SK-N-SH (cell line): ENCODE data around the gene EXOC8. TPM values are rescaled to one million over a fixed set of nuclear protein-coding genes. Genes with fewer than 3 reads are reported as not detected.

Source experiments
- CTCF ChIA-PET: fragments of 300-600, 350-600 bp; formaldehyde crosslinking; extraction: SDS; loops from one replicate; lab custom pipeline; 2021; lab: Yijun Ruan, JAX
- POLR2A ChIA-PET: fragments of 350-600 bp; sonication (Branson Sonifier 250); formaldehyde crosslinking; extraction: SDS; loops from one replicate; lab custom pipeline; 2020; ENCODE audit warnings: antibody characterized with exemption, inconsistent platforms; lab: Yijun Ruan, JAX
- DNase-seq: peaks from one replicate; pipeline ENCODE4 v3.0.0; 2012
- H2AFZ ChIP-seq: fragments of 200-600 bp; sonication (generic); 2 replicates; pipeline ENCODE4 v1.8.1; 2016; ENCODE audit warnings: antibody characterized with exemption, mild to moderate bottlenecking, low read depth
- H3F3A ChIP-seq: fragments of 200-600 bp; sonication (generic); replicated peaks from 2 replicates; pipeline ENCODE3; 2016; ENCODE audit warnings: antibody characterized with exemption, mild to moderate bottlenecking; ENCODE audit not compliant: insufficient read depth
- H3K27ac ChIP-seq, 2 experiments: fragments of 200-500 bp in 1 of 2; fragments of 200-600 bp in 1 of 2; sonication (Bioruptor generic) in 1 of 2; sonication (generic), shearing (Covaris generic) in 1 of 2; 2 replicates each; pipeline versions ENCODE4 v1.5.1 to v1.6.1; 2014 to 2016; ENCODE audit warnings: low read depth in 2 of 2, inconsistent platforms in 1 of 2, low read length in 1 of 2, mild to moderate bottlenecking in 1 of 2, mixed read lengths in 1 of 2
- H3K27me3 ChIP-seq: fragments of 200-600 bp; sonication (generic), shearing (Covaris generic); 2 replicates; pipeline ENCODE4 v1.6.1; 2016; ENCODE audit warnings: mixed run types; ENCODE audit not compliant: insufficient read depth
- H3K36me3 ChIP-seq, 2 experiments: fragments of 200-500 bp in 1 of 2; fragments of 200-600 bp in 1 of 2; sonication (Bioruptor generic) in 1 of 2; sonication (generic) in 1 of 2; replicated peaks in 1 of 2; 2 replicates each; pipeline versions ENCODE3 to v1.5.1; 2014 to 2016; ENCODE audit warnings: low read length in 1 of 2, mild to moderate bottlenecking in 1 of 2; ENCODE audit not compliant: insufficient read depth in 2 of 2, control insufficient read depth in 1 of 2
- H3K4me1 ChIP-seq, 2 experiments: fragments of 200-500 bp in 1 of 2; fragments of 200-600 bp in 1 of 2; sonication (Bioruptor generic) in 1 of 2; sonication (generic), shearing (Covaris generic) in 1 of 2; 2 replicates each; pipeline versions ENCODE4 v1.5.1 to v1.6.1; 2014 to 2016; ENCODE audit warnings: low read depth in 1 of 2, low read length in 1 of 2, mixed run types in 1 of 2; ENCODE audit not compliant: insufficient read depth in 2 of 2, control insufficient read depth in 1 of 2
- H3K4me2 ChIP-seq: fragments of 200-600 bp; sonication (generic), shearing (Covaris generic); 2 replicates; pipeline ENCODE4 v1.6.1; 2017; ENCODE audit warnings: mixed run types
- H3K4me3 ChIP-seq, 2 experiments: fragments of 200-500 bp in 1 of 2; fragments of 200-600 bp in 1 of 2; sonication (Bioruptor generic) in 1 of 2; sonication (generic), shearing (Covaris generic) in 1 of 2; 2 replicates each; pipeline versions ENCODE4 v1.5.1 to v1.8.1; 2014 to 2016; ENCODE audit warnings: low read depth in 2 of 2, inconsistent platforms in 1 of 2, low read length in 1 of 2, mild to moderate bottlenecking in 1 of 2, mixed read lengths in 1 of 2, moderate library complexity in 1 of 2
- H3K79me2 ChIP-seq: fragments of 200-600 bp; sonication (generic); 2 replicates; pipeline ENCODE4 v1.8.1; 2017; ENCODE audit warnings: mild to moderate bottlenecking; ENCODE audit not compliant: insufficient read depth
- H3K9ac ChIP-seq: fragments of 200-600 bp; sonication (generic); 2 replicates; pipeline ENCODE4 v1.6.1; 2017; ENCODE audit warnings: mixed run types
- H3K9me2 ChIP-seq: fragments of 200-600 bp; sonication (generic); 2 replicates; pipeline ENCODE4 v1.6.1; 2017; ENCODE audit warnings: mixed run types
- H3K9me3 ChIP-seq: fragments of 200-600 bp; sonication (generic); 2 replicates; pipeline ENCODE4 v1.6.1; 2017; ENCODE audit warnings: mixed run types, mild to moderate bottlenecking, moderate library complexity
- H4K20me1 ChIP-seq: fragments of 200-600 bp; sonication (generic); 2 replicates; pipeline ENCODE4 v1.6.1; 2017; ENCODE audit warnings: mild to moderate bottlenecking, mixed run types; ENCODE audit not compliant: insufficient read depth
- CHD2 ChIP-seq: fragments of 150-350 bp; IDR thresholded peaks from 2 replicates; pipeline ENCODE4 v1.6.1; 2018; ENCODE audit warnings: low read length; ENCODE audit not compliant: partially characterized antibody
- ELF1 ChIP-seq: IDR thresholded peaks from 2 replicates; pipeline ENCODE4 v1.4.0; 2012
- FOXJ3 ChIP-seq: sonication (generic); formaldehyde crosslinking; IDR thresholded peaks from 2 replicates; pipeline ENCODE4 v1.5.1; 2020; ENCODE audit warnings: mild to moderate bottlenecking, missing genetic modification reagents
- JUND ChIP-seq: IDR thresholded peaks from 2 replicates; pipeline ENCODE4 v1.4.0; 2012
- TEAD4 ChIP-seq: IDR thresholded peaks from 2 replicates; pipeline ENCODE4 v1.4.0; 2012; ENCODE audit warnings: mild to moderate bottlenecking, borderline replicate concordance; ENCODE audit not compliant: insufficient read depth
- YY1 ChIP-seq: IDR thresholded peaks from 2 replicates; pipeline ENCODE4 v1.4.0; 2012; ENCODE audit warnings: low read depth, mild to moderate bottlenecking
- WGBS: methylation state at CpG from one replicate; pipeline ENCODE4 v1.1.6; 2017; ENCODE audit warnings: low lambda C conversion rate; 5-methylcytosine and 5-hydroxymethylcytosine counted together
- polyA plus RNA-seq, 3 experiments: library from polyadenylated mRNA; depleted of rRNA; stranded (reverse); fragments of >200 nt; gene quantifications; 2 replicates each; pipeline ENCODE4 v1.2.3, GENCODE V29; 2012
- TF ChIP-seq, protein P1 (sequence below): IDR thresholded peaks from 2 replicates; pipeline ENCODE4 v1.6.1; 2012; ENCODE audit warnings: mild to moderate bottlenecking, low read depth, low read length, moderate library complexity
- TF ChIP-seq, protein P2 (sequence below): fragments of 150-350 bp; IDR thresholded peaks from 2 replicates; pipeline ENCODE4 v1.6.1; 2016; ENCODE audit warnings: mild to moderate bottlenecking, low read depth, low read length
- TF ChIP-seq, protein P3 (sequence below): IDR thresholded peaks from 2 replicates; pipeline ENCODE4 v1.4.0; 2012; ENCODE audit warnings: low read depth, borderline replicate concordance

The EXOC8 gene
- polyA plus RNA-seq, 1 of the 3 experiments (the other 2 are of a cell fraction), result 2.1 TPM

DNA sequence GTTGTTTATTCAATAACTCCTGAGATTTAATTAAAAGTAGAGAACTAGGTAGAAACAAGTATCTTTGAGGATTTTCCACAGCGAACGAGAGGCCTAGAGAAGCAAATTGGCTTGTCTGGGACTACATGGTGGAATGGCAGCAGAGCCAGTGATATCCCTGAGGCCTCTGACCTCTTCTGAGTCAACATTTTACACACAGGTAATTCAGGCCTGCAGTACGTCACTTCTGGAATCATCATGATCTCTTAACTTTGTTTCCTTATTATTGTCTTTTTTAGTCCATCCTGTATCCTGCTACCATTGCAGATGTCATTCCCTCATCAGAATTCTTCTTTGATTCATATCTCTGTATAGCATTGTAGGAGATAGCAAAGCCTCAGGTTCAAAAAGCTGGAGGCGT lies 10.3 kb upstream of the EXOC8 start:
- POLR2A ChIA-PET, result no interaction called here

More for the DNA sequence above, 10.3 kb upstream of the EXOC8 start:
- Histone ChIP-seq H3K9me3 (no peaks in the 10 kb centered on the region), H2AFZ (no peak overlapping the region), H3K27me3 (no peaks in the 10 kb centered on the region), H4K20me1 (no peaks in the 10 kb centered on the region), H3K9ac (no peak overlapping the region), H3K4me1 (no peaks in the 10 kb centered on the region), H3K4me3 (no peak overlapping the region), H3K9me2 (no peaks in the 10 kb centered on the region), H3K4me2 (no peak overlapping the region), H3K36me3 (peaks cover 48 to 56% of the 10 kb centered on the region in 2 experiments), H3K79me2 (peaks cover 29% of the 10 kb centered on the region), H3F3A (peaks cover 6% of the 10 kb centered on the region), H3K27ac (no peak overlapping the region)
- no peak for DNase-seq
- CTCF ChIA-PET, result interaction anchor here (1.5 to 2.2 kb wide), 2 partner anchors 9 to 10 kb away, joined by 5 to 12 read pairs; no protein-coding TSS in a partner anchor
- 89% methylated on average over 4 of the region's 4 CpGs for WGBS
- TF ChIP-seq ELF1 (no peak), JUND (no peak), CHD2 (no peak), FOXJ3 (CRISPR knock-in tag) (no peak), YY1 (no peak), TEAD4 (no peak)
- TF ChIP-seq, protein P1, sequence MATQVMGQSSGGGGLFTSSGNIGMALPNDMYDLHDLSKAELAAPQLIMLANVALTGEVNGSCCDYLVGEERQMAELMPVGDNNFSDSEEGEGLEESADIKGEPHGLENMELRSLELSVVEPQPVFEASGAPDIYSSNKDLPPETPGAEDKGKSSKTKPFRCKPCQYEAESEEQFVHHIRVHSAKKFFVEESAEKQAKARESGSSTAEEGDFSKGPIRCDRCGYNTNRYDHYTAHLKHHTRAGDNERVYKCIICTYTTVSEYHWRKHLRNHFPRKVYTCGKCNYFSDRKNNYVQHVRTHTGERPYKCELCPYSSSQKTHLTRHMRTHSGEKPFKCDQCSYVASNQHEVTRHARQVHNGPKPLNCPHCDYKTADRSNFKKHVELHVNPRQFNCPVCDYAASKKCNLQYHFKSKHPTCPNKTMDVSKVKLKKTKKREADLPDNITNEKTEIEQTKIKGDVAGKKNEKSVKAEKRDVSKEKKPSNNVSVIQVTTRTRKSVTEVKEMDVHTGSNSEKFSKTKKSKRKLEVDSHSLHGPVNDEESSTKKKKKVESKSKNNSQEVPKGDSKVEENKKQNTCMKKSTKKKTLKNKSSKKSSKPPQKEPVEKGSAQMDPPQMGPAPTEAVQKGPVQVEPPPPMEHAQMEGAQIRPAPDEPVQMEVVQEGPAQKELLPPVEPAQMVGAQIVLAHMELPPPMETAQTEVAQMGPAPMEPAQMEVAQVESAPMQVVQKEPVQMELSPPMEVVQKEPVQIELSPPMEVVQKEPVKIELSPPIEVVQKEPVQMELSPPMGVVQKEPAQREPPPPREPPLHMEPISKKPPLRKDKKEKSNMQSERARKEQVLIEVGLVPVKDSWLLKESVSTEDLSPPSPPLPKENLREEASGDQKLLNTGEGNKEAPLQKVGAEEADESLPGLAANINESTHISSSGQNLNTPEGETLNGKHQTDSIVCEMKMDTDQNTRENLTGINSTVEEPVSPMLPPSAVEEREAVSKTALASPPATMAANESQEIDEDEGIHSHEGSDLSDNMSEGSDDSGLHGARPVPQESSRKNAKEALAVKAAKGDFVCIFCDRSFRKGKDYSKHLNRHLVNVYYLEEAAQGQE, result no peak
- TF ChIP-seq, protein P2, sequence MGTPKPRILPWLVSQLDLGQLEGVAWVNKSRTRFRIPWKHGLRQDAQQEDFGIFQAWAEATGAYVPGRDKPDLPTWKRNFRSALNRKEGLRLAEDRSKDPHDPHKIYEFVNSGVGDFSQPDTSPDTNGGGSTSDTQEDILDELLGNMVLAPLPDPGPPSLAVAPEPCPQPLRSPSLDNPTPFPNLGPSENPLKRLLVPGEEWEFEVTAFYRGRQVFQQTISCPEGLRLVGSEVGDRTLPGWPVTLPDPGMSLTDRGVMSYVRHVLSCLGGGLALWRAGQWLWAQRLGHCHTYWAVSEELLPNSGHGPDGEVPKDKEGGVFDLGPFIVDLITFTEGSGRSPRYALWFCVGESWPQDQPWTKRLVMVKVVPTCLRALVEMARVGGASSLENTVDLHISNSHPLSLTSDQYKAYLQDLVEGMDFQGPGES, result no peak
- TF ChIP-seq, protein P3, sequence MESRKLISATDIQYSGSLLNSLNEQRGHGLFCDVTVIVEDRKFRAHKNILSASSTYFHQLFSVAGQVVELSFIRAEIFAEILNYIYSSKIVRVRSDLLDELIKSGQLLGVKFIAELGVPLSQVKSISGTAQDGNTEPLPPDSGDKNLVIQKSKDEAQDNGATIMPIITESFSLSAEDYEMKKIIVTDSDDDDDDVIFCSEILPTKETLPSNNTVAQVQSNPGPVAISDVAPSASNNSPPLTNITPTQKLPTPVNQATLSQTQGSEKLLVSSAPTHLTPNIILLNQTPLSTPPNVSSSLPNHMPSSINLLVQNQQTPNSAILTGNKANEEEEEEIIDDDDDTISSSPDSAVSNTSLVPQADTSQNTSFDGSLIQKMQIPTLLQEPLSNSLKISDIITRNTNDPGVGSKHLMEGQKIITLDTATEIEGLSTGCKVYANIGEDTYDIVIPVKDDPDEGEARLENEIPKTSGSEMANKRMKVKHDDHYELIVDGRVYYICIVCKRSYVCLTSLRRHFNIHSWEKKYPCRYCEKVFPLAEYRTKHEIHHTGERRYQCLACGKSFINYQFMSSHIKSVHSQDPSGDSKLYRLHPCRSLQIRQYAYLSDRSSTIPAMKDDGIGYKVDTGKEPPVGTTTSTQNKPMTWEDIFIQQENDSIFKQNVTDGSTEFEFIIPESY, result no peak
